AG04449 (cell line): Measurements from ENCODE around the gene DNAJC16.
"Not testable (repeated sequence)": the region's sequence is repeated elsewhere in the genome, so short reads cannot be mapped to it uniquely, and the experiment has no call there.

ENCODE experiments used
- CTCF ChIA-PET: fragments of 350-600 bp; formaldehyde crosslinking; extraction: SDS; loops from one replicate; lab custom pipeline; 2021; ENCODE audit warnings: antibody characterized with exemption; lab: Yijun Ruan, JAX
- POLR2A ChIA-PET: fragments of 400-600, 350-600 bp; formaldehyde crosslinking; extraction: SDS; loops from one replicate; lab custom pipeline; 2020; ENCODE audit warnings: antibody characterized with exemption, inconsistent platforms; lab: Yijun Ruan, JAX
- DNase-seq: peaks from one replicate; pipeline ENCODE4 v3.0.0-alpha.2; 2010; ENCODE audit warnings: low read depth, low spot score
- H3K4me3 ChIP-seq: 2 replicates; pipeline ENCODE4 v1.5.1; 2011; ENCODE audit warnings: low read depth, mild to moderate bottlenecking, control low read depth, low read length
- TF ChIP-seq, protein P1 (sequence below): IDR thresholded peaks from one replicate; pipeline ENCODE4 v1.5.1; 2011; ENCODE audit warnings: mild to moderate bottlenecking, moderate library complexity, low read length, control low read depth, inconsistent platforms; ENCODE audit not compliant: insufficient read depth; ENCODE audit errors: missing control alignments

DNAJC16 gene

DNA sequence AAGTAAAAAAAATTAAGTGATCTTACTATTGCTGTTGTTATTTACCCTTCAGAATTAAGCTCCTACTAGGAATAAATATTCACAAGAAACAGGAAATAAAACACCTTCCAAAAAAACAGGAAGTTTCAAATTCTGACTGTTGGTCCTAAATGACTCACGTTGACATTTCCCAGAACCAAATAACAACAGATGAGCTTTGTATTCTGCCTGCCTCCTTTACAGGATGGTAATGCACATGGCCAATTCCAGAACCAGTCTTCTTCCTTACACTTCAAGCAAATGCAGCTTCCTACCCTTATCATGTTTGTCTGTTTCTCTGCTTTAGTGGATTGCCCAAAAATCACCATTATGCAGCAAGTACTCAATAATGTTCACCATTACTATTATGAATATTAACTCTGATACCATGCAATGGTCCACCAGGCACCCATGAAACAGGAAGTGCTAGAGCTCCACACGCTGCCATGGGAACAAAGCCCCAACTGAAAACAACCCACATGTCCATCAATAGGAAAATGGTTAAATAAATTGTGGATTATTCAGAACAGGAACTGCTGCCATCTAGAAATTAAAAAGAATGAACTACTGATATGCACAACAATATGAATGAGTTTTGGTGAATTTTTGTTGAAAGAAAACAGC is 11.5 kb upstream of the DNAJC16 start:
- TF ChIP-seq, protein P1, sequence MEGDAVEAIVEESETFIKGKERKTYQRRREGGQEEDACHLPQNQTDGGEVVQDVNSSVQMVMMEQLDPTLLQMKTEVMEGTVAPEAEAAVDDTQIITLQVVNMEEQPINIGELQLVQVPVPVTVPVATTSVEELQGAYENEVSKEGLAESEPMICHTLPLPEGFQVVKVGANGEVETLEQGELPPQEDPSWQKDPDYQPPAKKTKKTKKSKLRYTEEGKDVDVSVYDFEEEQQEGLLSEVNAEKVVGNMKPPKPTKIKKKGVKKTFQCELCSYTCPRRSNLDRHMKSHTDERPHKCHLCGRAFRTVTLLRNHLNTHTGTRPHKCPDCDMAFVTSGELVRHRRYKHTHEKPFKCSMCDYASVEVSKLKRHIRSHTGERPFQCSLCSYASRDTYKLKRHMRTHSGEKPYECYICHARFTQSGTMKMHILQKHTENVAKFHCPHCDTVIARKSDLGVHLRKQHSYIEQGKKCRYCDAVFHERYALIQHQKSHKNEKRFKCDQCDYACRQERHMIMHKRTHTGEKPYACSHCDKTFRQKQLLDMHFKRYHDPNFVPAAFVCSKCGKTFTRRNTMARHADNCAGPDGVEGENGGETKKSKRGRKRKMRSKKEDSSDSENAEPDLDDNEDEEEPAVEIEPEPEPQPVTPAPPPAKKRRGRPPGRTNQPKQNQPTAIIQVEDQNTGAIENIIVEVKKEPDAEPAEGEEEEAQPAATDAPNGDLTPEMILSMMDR, result no peak
- POLR2A ChIA-PET, result no interaction called here
- CTCF ChIA-PET, result interaction anchor here (0.7 kb wide), 1 partner anchor 13 kb away, joined by 3 read pairs; no protein-coding TSS in a partner anchor
- no peak for DNase-seq
- H3K4me3 ChIP-seq, result no peak overlapping the region

DNA sequence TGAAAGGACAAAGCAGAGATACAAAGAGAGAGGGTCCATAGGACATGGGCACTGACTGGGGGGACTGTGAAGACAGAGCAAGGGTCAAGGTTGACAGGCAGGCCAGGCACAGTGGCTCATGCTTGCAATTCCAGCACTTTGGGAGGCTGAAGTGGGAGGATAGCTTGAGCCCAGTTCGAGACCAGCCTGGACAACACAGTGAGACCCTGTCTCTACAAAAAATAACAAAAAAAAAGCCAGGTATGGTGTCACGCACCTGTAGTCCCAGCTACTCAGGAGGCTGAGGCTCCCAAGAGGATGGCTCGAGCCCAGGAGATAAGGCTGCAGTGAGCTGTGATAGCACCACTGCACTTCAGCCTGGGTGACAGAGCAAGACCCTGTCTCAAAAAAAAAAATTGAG is 7.0 kb upstream of the DNAJC16 start:
- ChIA-PET POLR2A (no interaction called here), CTCF (no interaction called here)
- no peak for DNase-seq

DNA sequence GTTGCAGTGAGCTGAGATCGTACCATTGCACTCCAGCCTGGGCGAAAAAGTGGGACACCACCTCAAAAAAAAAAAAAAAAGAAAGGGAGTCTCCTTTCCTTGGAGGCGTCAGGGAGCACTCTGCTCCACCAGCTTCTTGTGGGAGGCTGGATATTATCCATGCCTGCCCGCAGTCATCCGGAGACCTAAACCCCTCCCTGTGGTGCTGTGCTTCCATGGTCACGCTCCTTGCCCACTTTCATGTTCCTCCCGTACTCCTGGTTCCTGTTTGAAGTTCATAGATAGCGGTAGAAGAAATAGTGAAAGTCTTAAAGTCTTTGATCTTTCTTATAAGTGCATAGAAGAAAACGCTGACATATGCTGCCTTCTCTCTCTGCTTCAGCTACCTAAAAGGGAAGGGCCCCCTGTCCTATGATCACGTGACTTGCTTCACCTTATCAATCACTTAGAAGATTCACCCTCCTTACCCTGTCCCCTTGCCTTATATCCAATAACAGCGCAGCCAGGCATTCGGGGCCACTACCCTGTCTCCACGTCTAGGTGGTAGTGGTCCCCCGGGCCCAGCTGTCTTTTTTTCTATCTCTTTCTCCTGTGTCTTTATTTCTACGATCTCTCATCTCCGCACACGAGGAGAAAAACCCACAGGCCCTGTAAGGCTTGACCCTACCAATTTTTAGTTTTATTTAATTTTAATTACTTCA is 5.3 kb upstream of the DNAJC16 start:
- CTCF ChIA-PET, POLR2A ChIA-PET, DNase-seq, H3K4me3 ChIP-seq: not testable (repeated sequence)

More for the DNA sequence above, 7.0 kb upstream of the DNAJC16 start:
- H3K4me3 ChIP-seq, result no peak overlapping the region
- TF ChIP-seq, protein P1, result no peak

DNA sequence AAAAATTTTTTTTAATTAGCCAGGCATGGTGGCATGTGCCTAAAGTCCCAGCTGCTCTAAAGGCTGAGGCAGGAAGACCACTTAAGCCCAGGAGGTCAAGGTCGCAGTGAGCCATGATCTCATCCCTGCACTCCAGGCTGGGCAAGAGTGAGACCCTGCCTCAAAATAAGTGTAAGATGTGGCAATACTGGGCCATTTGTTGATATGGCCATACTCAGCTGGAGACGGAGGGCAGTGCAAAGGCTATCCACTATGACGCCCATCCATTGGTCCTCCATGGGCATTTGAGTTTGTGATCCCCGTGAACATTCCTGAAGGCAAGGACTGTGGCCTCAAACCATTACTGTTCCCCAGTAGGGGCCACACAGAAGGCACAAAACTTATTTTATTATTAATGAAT is 4.1 kb upstream of the DNAJC16 start:
- ChIA-PET CTCF (no interaction called here), POLR2A (no interaction called here)
- TF ChIP-seq, protein P1, result no peak
- H3K4me3 ChIP-seq, result no peak overlapping the region
- no peak for DNase-seq

DNA sequence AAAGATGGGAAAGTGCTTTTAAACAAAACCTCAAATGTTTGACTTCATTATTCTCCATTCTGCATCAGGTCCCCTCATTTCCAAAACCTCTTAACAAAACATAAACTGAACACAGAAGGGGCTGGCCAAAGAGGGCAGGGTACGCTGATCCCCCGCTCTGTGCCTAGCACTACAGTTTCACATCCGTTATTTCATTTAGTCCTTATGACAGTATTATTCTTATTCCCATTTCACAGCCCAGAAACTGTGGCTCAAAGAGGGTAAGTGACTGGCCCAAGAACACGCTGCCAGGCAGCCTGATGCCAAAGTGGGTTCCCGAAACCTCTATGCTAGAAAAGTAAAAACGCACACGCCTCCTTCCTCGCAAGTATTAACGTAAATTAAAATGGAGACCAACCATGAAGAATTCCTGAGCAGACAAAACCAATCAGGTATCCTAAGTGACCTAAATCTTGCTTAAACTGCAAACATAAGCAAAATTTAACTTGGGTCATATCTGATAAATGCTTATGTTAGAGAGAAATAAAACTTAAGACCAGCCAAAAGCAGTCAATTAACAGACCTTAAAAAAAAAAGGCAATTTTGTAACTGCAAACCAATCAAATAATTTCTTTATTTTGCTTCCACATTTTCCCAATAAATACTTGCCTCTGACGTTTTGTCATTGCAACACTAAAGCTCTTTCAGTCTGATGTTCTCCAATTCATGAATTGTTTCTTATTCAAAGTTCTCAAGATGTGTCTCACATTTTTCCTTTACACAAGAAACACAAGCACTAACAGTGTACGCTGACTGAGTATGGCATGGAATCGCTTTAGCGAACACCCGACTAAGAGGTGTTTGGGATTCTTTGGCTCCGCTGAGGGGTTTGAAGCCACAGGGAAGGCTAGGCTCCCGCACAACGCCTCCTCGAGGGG is 3.3 kb upstream of the DNAJC16 start:
- peak overlapping the region; percentile 67 for H3K4me3 ChIP-seq
- TF ChIP-seq, protein P1, result no peak
- POLR2A ChIA-PET, result no interaction called here
- DNase-seq, result no peak
- CTCF ChIA-PET, result interaction anchor here (1.1 kb wide), 1 partner anchor 24 kb away, joined by 3 read pairs; no protein-coding TSS in a partner anchor

DNA sequence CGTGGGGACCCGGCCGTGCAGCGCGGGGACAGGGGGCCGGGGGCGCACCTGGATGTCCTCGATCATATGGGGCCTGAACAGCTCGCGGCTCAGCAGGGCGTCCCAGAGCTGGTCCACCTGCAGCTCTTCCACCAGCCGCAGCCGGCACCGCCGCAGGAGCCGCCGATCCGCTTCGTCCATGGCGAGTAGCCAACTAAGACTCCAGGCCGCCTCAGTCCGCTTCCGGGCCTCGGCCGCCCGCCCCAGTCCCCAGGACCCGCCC is 2.7 kb upstream of the DNAJC16 start, which contains the start of gene CASP9:
TSS of gene CASP9 (minus strand) at position 195 of the 262 bp plus-strand sequence. CDS start at position 180, 15 bp downstream.
- TF ChIP-seq, protein P1, result no peak
- peak within 1 kb of the TSS; percentile 84 for H3K4me3 ChIP-seq
- DNase-seq, result no peak
- CTCF ChIA-PET, result interaction anchor here (1.1 kb wide), 1 partner anchor 24 kb away, joined by 3 read pairs; no protein-coding TSS in a partner anchor
- POLR2A ChIA-PET, result no interaction called here
